HepG2 (cell line): Measurements from ENCODE around the gene B4GALT3. TPM values are rescaled to one million over a fixed set of nuclear protein-coding genes. Genes with fewer than 3 reads are reported as not detected.

Source experiments
- ATAC-seq: fragments of 200-7000 bp; cut with Tn5 transposase; 3 replicates; pipeline ENCODE4 v1.9.1; 2020; ENCODE audit warnings: mild to moderate bottlenecking, moderate library complexity
- BruUV-seq: library from RNA; stranded (reverse); fragments of 400-500 nt; replicated peaks from 2 replicates; lab custom pipeline; 2021; lab: Mats Ljungman, UMichigan
- CTCF ChIA-PET: fragments of 300-600 bp; formaldehyde crosslinking; extraction: SDS; loops from one replicate; lab custom pipeline; 2021; ENCODE audit warnings: low total read pairs, inconsistent platforms, low intra/inter-chr PET ratio; lab: Yijun Ruan, JAX
- POLR2A ChIA-PET: fragments of 350-600 bp; sonication (Branson Sonifier 250); formaldehyde crosslinking; loops from one replicate; lab custom pipeline; 2020; ENCODE audit warnings: antibody characterized with exemption, inconsistent platforms; lab: Yijun Ruan, JAX
- DNase-seq: peaks from one replicate; pipeline ENCODE4 v3.0.0-alpha.2; 2015; ENCODE audit warnings: low spot score
- FAIRE-seq: peaks from 3 replicates; lab custom pipeline; 2011; peaks lifted over from hg19 to GRCh38; lab: Jason Lieb, UNC
- H2AFZ ChIP-seq: one replicate; pipeline ENCODE4 v1.6.1; 2011; ENCODE audit warnings: low read length, inconsistent platforms
- H3K27ac ChIP-seq: fragments of 300-600 bp; 3 replicates; pipeline ENCODE4 v1.8.0; 2011; ENCODE audit warnings: mixed run types, mild to moderate bottlenecking, mixed read lengths, low read length, inconsistent platforms; ENCODE audit not compliant: insufficient read depth; ENCODE audit errors: extremely low read length
- H3K27me3 ChIP-seq, 2 experiments: fragments of 200-600 bp in 1 of 2; 2 replicates in 1 of 2; 3 replicates in 1 of 2; pipeline versions ENCODE4 v1.6.0 to v1.8.0; 2011; ENCODE audit warnings: low read length in 2 of 2, mild to moderate bottlenecking in 2 of 2, moderate library complexity in 2 of 2, inconsistent platforms in 1 of 2; ENCODE audit not compliant: insufficient read depth in 2 of 2, control insufficient read depth in 1 of 2
- H3K36me3 ChIP-seq, 2 experiments: fragments of 200-600 bp in 1 of 2; replicated peaks in 1 of 2; 2 replicates in 1 of 2; 3 replicates in 1 of 2; pipeline versions ENCODE4 v1.5.1 to v1.8.0; 2011; ENCODE audit warnings: low read length in 2 of 2, inconsistent platforms in 1 of 2; ENCODE audit not compliant: insufficient read depth in 2 of 2, control insufficient read depth in 1 of 2
- H3K4me1 ChIP-seq: 2 replicates; pipeline ENCODE4 v1.5.1; 2012; ENCODE audit warnings: low read length, inconsistent platforms; ENCODE audit not compliant: insufficient read depth
- H3K4me2 ChIP-seq: 2 replicates; pipeline ENCODE4 v1.6.0; 2011; ENCODE audit warnings: low read depth, low read length, inconsistent platforms
- H3K4me3 ChIP-seq, 3 experiments: fragments of 200-600 bp in 1 of 3; sonication (generic), shearing (Covaris generic) in 1 of 3; replicated peaks in 1 of 3; 2 replicates each; pipeline ENCODE4 v1.5.1; 2011 to 2016; ENCODE audit warnings: low read length in 3 of 3, inconsistent platforms in 2 of 3, low read depth in 2 of 3, mild to moderate bottlenecking in 2 of 3, control low read depth in 1 of 3, mixed read lengths in 1 of 3; ENCODE audit not compliant: insufficient read depth in 1 of 3
- H3K79me2 ChIP-seq: one replicate; pipeline ENCODE4 v1.6.1; 2011; ENCODE audit warnings: low read length, inconsistent platforms; ENCODE audit not compliant: insufficient read depth
- H3K9ac ChIP-seq: 2 replicates; pipeline ENCODE4 v1.6.0; 2011; ENCODE audit warnings: mild to moderate bottlenecking, low read depth, low read length, inconsistent platforms; ENCODE audit not compliant: insufficient read depth
- H3K9me3 ChIP-seq: 2 replicates; pipeline ENCODE4 v1.5.1; 2012; ENCODE audit warnings: mild to moderate bottlenecking, low read length
- H4K20me1 ChIP-seq: 2 replicates; pipeline ENCODE4 v1.6.0; 2011; ENCODE audit warnings: inconsistent platforms, mild to moderate bottlenecking, low read length, moderate library complexity; ENCODE audit not compliant: insufficient read depth
- ATF7 ChIP-seq, 2 experiments: fragments of 450-650 bp in 1 of 2; sonication (generic) in 1 of 2; formaldehyde crosslinking in 1 of 2; IDR thresholded peaks; 2 replicates each; pipeline versions ENCODE4 v1.4.0 to v1.6.1; 2016 to 2020; ENCODE audit warnings: antibody characterized with exemption in 1 of 2, mild to moderate bottlenecking in 1 of 2, missing genetic modification reagents in 1 of 2
- DRAP1 ChIP-seq: IDR thresholded peaks from 2 replicates; pipeline ENCODE4 v1.6.1; 2016; ENCODE audit warnings: missing genetic modification reagents, missing compliant biosample characterization
- FOXA1 ChIP-seq, 2 experiments: fragments of 450-650 bp in 1 of 2; sonication (generic) in 1 of 2; formaldehyde crosslinking in 1 of 2; IDR thresholded peaks; 2 replicates each; pipeline versions ENCODE4 v1.4.0 to v1.6.1; 2016 to 2020; ENCODE audit warnings: missing genetic modification reagents in 1 of 2
- POLR2A ChIP-seq, 2 experiments: IDR thresholded peaks; 2 replicates each; pipeline ENCODE4 v1.6.1; 2011; ENCODE audit warnings: low read depth in 2 of 2, low read length in 2 of 2, mild to moderate bottlenecking in 1 of 2, moderate library complexity in 1 of 2; ENCODE audit not compliant: insufficient read depth in 1 of 2
- POLR2G ChIP-seq: fragments of 200-400 bp; formaldehyde crosslinking; IDR thresholded peaks from 2 replicates; pipeline ENCODE4 v1.6.1; 2018; ENCODE audit warnings: mild to moderate bottlenecking, low read depth, low read length, moderate library complexity
- RBFOX2 ChIP-seq: fragments of 200-400 bp; formaldehyde crosslinking; IDR thresholded peaks from 2 replicates; pipeline ENCODE4 v1.6.1; 2017; ENCODE audit warnings: low read depth, mild to moderate bottlenecking, low read length
- TMF1 ChIP-seq: sonication (generic); formaldehyde crosslinking; IDR thresholded peaks from 2 replicates; pipeline ENCODE4 v1.8.1; 2022; ENCODE audit warnings: low read depth, missing genetic modification reagents
- ZBTB39 ChIP-seq: sonication (generic); formaldehyde crosslinking; IDR thresholded peaks from 2 replicates; pipeline ENCODE4 v1.5.0; 2020; ENCODE audit warnings: missing genetic modification reagents
- ZNF160 ChIP-seq: sonication (generic); formaldehyde crosslinking; IDR thresholded peaks from 2 replicates; pipeline ENCODE4 v1.8.0; 2022; ENCODE audit warnings: mild to moderate bottlenecking, inconsistent platforms, missing genetic modification reagents
- ZNF263 ChIP-seq: sonication (generic); formaldehyde crosslinking; IDR thresholded peaks from 2 replicates; pipeline ENCODE4 v1.4.0; 2020; ENCODE audit warnings: missing genetic modification reagents
- ZNF343 ChIP-seq: sonication (generic); formaldehyde crosslinking; IDR thresholded peaks from 2 replicates; pipeline ENCODE4 v1.4.0; 2020; ENCODE audit warnings: mild to moderate bottlenecking, missing genetic modification reagents
- ZNF549 ChIP-seq: sonication (generic); formaldehyde crosslinking; IDR thresholded peaks from 2 replicates; pipeline ENCODE4 v1.5.0; 2020; ENCODE audit warnings: missing genetic modification reagents
- WGBS: methylation state at CpG from one replicate; pipeline ENCODE4 v1.1.6; 2017; ENCODE audit warnings: low lambda C conversion rate; 5-methylcytosine and 5-hydroxymethylcytosine counted together
- in situ Hi-C: cut with HindIII; loops from 2 replicates; pipeline ENCODE4 v1.10.0; 2017; ENCODE audit warnings: low pct_unique_long_range_greater_than_20kb; ENCODE audit not compliant: extremely low pct_ligation_motif_present
- intact Hi-C: fragments of 100-400 bp; cut with micrococcal nuclease; formaldehyde crosslinking; loops from one replicate; pipeline ENCODE4 v1.10.0; 2022; ENCODE audit not compliant: unreplicated experiment
- polyA plus RNA-seq, 8 experiments: library from polyadenylated mRNA; depleted of rRNA in 3 of 8; stranded (reverse) in 7 of 8; unstranded in 1 of 8; fragments of >200 nt; fragmentation: Illumina TruSeq in 4 of 8; extraction: Trizol in 4 of 8; gene quantifications; 2 replicates each; pipeline versions ENCODE4 v1.2.1 to v1.2.3, GENCODE V29; 2011 to 2016; ENCODE audit warnings: low read depth in 4 of 8, missing spikeins in 1 of 8, mixed read lengths in 1 of 8; ENCODE audit not compliant: insufficient read depth in 1 of 8
- total RNA-seq, 5 experiments: library from RNA; depleted of rRNA; stranded (reverse); fragments of >200 nt; fragmentation: Illumina TruSeq; extraction: Trizol; gene quantifications; 2 replicates each; pipeline ENCODE4 v1.2.3, GENCODE V29; 2016; ENCODE audit warnings: low read depth in 1 of 5
- TF ChIP-seq, protein P1 (sequence below): sonication (generic); formaldehyde crosslinking; IDR thresholded peaks from 2 replicates; pipeline ENCODE4 v1.8.0; 2022; ENCODE audit warnings: missing genetic modification reagents, mild to moderate bottlenecking, borderline replicate concordance
- TF ChIP-seq, protein P2 (sequence below): sonication (generic); formaldehyde crosslinking; IDR thresholded peaks from 2 replicates; pipeline ENCODE4 v1.4.0; 2020; ENCODE audit warnings: low read depth, mild to moderate bottlenecking, missing genetic modification reagents

The B4GALT3 gene
- total and polyA plus RNA-seq, 2 of the 13 experiments (the other 11 are each of a cell fraction or from before 2014, with no cell fraction given): 35.6 to 40.4 TPM

- TF ChIP-seq, protein P1, sequence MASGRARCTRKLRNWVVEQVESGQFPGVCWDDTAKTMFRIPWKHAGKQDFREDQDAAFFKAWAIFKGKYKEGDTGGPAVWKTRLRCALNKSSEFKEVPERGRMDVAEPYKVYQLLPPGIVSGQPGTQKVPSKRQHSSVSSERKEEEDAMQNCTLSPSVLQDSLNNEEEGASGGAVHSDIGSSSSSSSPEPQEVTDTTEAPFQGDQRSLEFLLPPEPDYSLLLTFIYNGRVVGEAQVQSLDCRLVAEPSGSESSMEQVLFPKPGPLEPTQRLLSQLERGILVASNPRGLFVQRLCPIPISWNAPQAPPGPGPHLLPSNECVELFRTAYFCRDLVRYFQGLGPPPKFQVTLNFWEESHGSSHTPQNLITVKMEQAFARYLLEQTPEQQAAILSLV (CRISPR knock-in tag): peak; percentile 81
- no peak for TF ChIP-seq ZBTB39
- peak; percentile 70 for TF ChIP-seq DRAP1 (CRISPR knock-in tag)
- TF ChIP-seq ZNF549 (CRISPR knock-in tag): no peak
- TF ChIP-seq ATF7 (IDR thresholded peaks at IDR 0.05): no peak
- TF ChIP-seq ATF7 (CRISPR knock-in tag; IDR thresholded peaks at IDR 0.05): peak; percentile 77; the same call in 1 of the 2 replicates
- TF ChIP-seq ZNF160 (CRISPR knock-in tag): peak; percentile 85
Measured at GRCh38 chr1:161177112-161177935, at the start of gene B4GALT3 (continued).

DNA sequence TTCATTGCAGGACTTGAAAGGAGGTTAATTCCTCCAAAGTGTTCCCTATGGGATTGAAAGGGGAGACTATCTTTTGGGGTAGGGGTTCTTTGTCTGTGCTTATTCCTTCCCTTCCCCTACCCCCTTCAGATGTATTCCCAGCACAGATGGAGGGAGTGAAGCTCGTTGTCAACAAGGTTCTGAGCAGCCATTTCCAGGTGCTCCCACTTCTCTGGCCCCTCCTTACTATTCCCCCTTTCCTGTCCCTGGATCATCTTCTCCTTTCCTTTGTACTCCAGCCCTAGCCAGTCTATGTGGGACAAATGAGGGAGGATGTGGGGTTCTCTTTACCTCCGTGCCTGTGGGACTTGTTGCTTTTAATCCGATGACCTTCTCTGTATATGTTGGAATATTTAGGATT is 49.5 kb upstream of the B4GALT3 start:
- no TSS peak for BruUV-seq
- in situ Hi-C loops: loop anchor here (5.0 to 10.0 kb wide), 2 partner anchors 66 to 158 kb away; no protein-coding TSS in a partner anchor
- TF ChIP-seq, protein P2, sequence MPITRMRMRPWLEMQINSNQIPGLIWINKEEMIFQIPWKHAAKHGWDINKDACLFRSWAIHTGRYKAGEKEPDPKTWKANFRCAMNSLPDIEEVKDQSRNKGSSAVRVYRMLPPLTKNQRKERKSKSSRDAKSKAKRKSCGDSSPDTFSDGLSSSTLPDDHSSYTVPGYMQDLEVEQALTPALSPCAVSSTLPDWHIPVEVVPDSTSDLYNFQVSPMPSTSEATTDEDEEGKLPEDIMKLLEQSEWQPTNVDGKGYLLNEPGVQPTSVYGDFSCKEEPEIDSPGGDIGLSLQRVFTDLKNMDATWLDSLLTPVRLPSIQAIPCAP (CRISPR knock-in tag): no peak
- TF ChIP-seq RBFOX2 (peak; percentile 62), ZNF263 (CRISPR knock-in tag) (peak; percentile 16; the same call in 1 of the 2 replicates), FOXA1 (IDR thresholded peaks at IDR 0.05) (no peak), FOXA1 (CRISPR knock-in tag; IDR thresholded peaks at IDR 0.05) (no peak; the same call in 1 of the 2 replicates), POLR2A (IDR thresholded peaks at IDR 0.05; ENCODE audit: insufficient read depth in 1 of 2, low read depth in 2 of 2, low read length in 2 of 2) (0 out of 4 replicates have a peak, but pooled peaks of 1 of the 2 experiments have one; percentile 6), DRAP1 (CRISPR knock-in tag) (0 out of 2 replicates have a peak, but pooled peaks have one; percentile 9), TMF1 (0 out of 2 replicates have a peak, but pooled peaks have one; percentile 22), POLR2G (peak; percentile 26; the same call in 1 of the 2 replicates), ZNF343 (0 out of 2 replicates have a peak, but pooled peaks have one; percentile 21)

More for the DNA sequence above, 49.5 kb upstream of the B4GALT3 start:
- H3K9ac ChIP-seq: peak overlapping the region; percentile 74
- no peak overlapping the region for H2AFZ ChIP-seq
- peaks cover 11% of the 10 kb centered on the region for H4K20me1 ChIP-seq
- H3K27ac ChIP-seq: peak overlapping the region; percentile 69
- H3K4me2 ChIP-seq: peak overlapping the region; percentile 92
- peaks cover 32% of the 10 kb centered on the region for H3K79me2 ChIP-seq
- H3K9me3 ChIP-seq: no peaks in the 10 kb centered on the region
- H3K36me3 ChIP-seq: peaks cover 13 to 49% of the 10 kb centered on the region in 2 experiments
- intact Hi-C loops: loop anchor here (1.0 to 5.0 kb wide), 5 partner anchors 12 to 156 kb away; partner anchors contain the start of genes NR1I3 and SDHC
- DNase-seq (no peak), FAIRE-seq (no peak), ATAC-seq (no peak)
- WGBS: 35% methylated on average over 3 of the region's 3 CpGs
- CTCF ChIA-PET: interaction anchor here (0.9 to 3.7 kb wide), 5 partner anchors 15 to 155 kb away, joined by 3 to 36 read pairs (median 4); partner anchors contain the start of gene CFAP126
- peaks cover 53% of the 10 kb centered on the region for H3K4me1 ChIP-seq
- H3K27me3 ChIP-seq: no peaks in the 10 kb centered on the region; a peak in 1 of 5 replicates
- POLR2A ChIA-PET: interaction anchor here (1.3 to 12.5 kb wide), 9 partner anchors 11 to 163 kb away, joined by 3 to 357 read pairs (median 23); partner anchors contain the start of genes FCER1G, NDUFS2, NR1I3 and SDHC
- peak overlapping the region; percentile 81 to 82 (median 81) for H3K4me3 ChIP-seq
